Caco-2 (cell line): ENCODE data around the gene SHE. TPM values are rescaled to one million over a fixed set of nuclear protein-coding genes. Genes with fewer than 3 reads are reported as not detected.

Experiments used
- BruUV-seq: library from RNA; stranded (reverse); fragments of 400-500 nt; replicated peaks from 2 replicates; lab custom pipeline; 2021; lab: Mats Ljungman, UMichigan
- CTCF ChIA-PET: fragments of 300-600 bp; sonication (Branson Sonifier 250); formaldehyde crosslinking; loops from one replicate; lab custom pipeline; 2022; ENCODE audit warnings: antibody characterized with exemption; lab: Charles Lee
- POLR2A ChIA-PET: fragments of 300-600 bp; sonication (Branson Sonifier 250); formaldehyde crosslinking; loops from one replicate; lab custom pipeline; 2022; ENCODE audit warnings: antibody characterized with exemption; lab: Charles Lee
- DNase-seq, 2 experiments: peaks; one replicate each; pipeline versions ENCODE4 v3.0.0 to v3.0.0-alpha.2; 2020 to 2022
- H3K27me3 ChIP-seq: replicated peaks from 2 replicates; pipeline ENCODE4 v1.6.0; 2011; ENCODE audit warnings: low read length; ENCODE audit not compliant: control insufficient read depth, insufficient read depth
- H3K36me3 ChIP-seq: 2 replicates; pipeline ENCODE4 v1.5.1; 2011; ENCODE audit warnings: low read length; ENCODE audit not compliant: control insufficient read depth, insufficient read depth
- H3K4me1 ChIP-seq: fragments of 250-450 bp; sonication (Bioruptor Pico); 2 replicates; pipeline ENCODE4 v1.5.1; 2020; ENCODE audit warnings: mild to moderate bottlenecking
- H3K4me3 ChIP-seq: 2 replicates; pipeline ENCODE4 v1.5.1; 2011; ENCODE audit warnings: low read depth, mild to moderate bottlenecking, control low read depth, low read length
- H3K9me3 ChIP-seq: fragments of 250-450 bp; sonication (Bioruptor Pico); 2 replicates; pipeline ENCODE4 v1.5.1; 2020; ENCODE audit warnings: mild to moderate bottlenecking, moderate library complexity
- H3K27ac Mint-ChIP-seq: one replicate; pipeline ENCODE4 v1.8.0; 2022; ENCODE audit warnings: mixed read lengths; ENCODE audit not compliant: unreplicated experiment
- H3K27me3 Mint-ChIP-seq: one replicate; pipeline ENCODE4 v1.8.0; 2022; ENCODE audit warnings: mixed read lengths; ENCODE audit not compliant: insufficient read depth, unreplicated experiment
- H3K36me3 Mint-ChIP-seq: one replicate; pipeline ENCODE4 v1.8.0; 2022; ENCODE audit warnings: mild to moderate bottlenecking, mixed read lengths; ENCODE audit not compliant: insufficient read depth, unreplicated experiment
- H3K4me1 Mint-ChIP-seq: one replicate; pipeline ENCODE4 v1.8.0; 2022; ENCODE audit warnings: low read depth, mixed read lengths; ENCODE audit not compliant: unreplicated experiment
- H3K4me3 Mint-ChIP-seq: one replicate; pipeline ENCODE4 v1.8.0; 2022; ENCODE audit warnings: mild to moderate bottlenecking, moderate library complexity, mixed read lengths; ENCODE audit not compliant: unreplicated experiment
- H3K9me3 Mint-ChIP-seq: one replicate; pipeline ENCODE4 v1.8.0; 2022; ENCODE audit warnings: mixed read lengths; ENCODE audit not compliant: unreplicated experiment
- intact Hi-C: fragments of 100-400 bp; cut with micrococcal nuclease; formaldehyde crosslinking; loops from one replicate; pipeline ENCODE4 v1.10.0; 2022; ENCODE audit not compliant: unreplicated experiment
- total RNA-seq: library from RNA; stranded (reverse); gene quantifications from 2 replicates; pipeline ENCODE4 v1.2.3, GENCODE V29; 2022
- TF ChIP-seq, protein P1 (sequence below), 2 experiments: fragments of 200-600 bp in 1 of 2; IDR thresholded peaks; 1 replicate in 1 of 2; 2 replicates in 1 of 2; pipeline versions ENCODE4 v1.5.1 to v1.8.0; 2011 to 2022; ENCODE audit warnings: antibody characterized with exemption in 1 of 2, control low read depth in 1 of 2, inconsistent platforms in 1 of 2, low read depth in 1 of 2, low read length in 1 of 2, mild to moderate bottlenecking in 1 of 2, moderate library complexity in 1 of 2; ENCODE audit not compliant: insufficient read depth in 1 of 2, severe bottlenecking in 1 of 2, unreplicated experiment in 1 of 2

SHE gene
- total RNA-seq, 1 experiment from 2014 or later = not detected

DNA sequence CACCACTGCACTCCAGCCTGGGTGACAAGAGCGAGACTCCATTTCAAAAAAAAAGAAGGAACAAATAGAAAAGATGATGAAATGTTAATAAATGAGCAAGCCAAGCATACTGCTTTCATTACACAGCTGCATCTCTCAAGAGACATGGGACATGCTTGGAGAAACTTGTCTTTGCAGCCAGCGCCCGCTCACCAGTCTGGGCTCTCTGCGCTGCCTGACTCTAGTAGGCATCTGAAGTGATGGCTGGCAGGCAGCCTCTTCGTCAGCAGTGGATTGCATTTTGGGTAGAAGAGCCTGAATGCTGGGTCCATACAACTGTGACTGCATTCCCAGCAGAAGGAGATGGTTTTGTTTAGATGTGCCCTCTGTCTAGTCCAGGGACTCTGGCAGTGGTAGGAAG, 49.1 kb downstream of the SHE start:
- Mint-ChIP-seq H3K27me3 (no peaks in the 10 kb centered on the region), H3K4me3 (no peak overlapping the region), H3K36me3 (no peaks in the 10 kb centered on the region), H3K9me3 (no peaks in the 10 kb centered on the region), H3K4me1 (no peaks in the 10 kb centered on the region), H3K27ac (no peak overlapping the region)
- BruUV-seq = no TSS peak
- no peaks in the 10 kb centered on the region for H3K27me3 ChIP-seq
- no peak for DNase-seq
- H3K4me1 ChIP-seq = no peaks in the 10 kb centered on the region
- H3K36me3 ChIP-seq = no peaks in the 10 kb centered on the region
- no peak overlapping the region for H3K4me3 ChIP-seq
- intact Hi-C loops = no loop called here
- TF ChIP-seq, protein P1, sequence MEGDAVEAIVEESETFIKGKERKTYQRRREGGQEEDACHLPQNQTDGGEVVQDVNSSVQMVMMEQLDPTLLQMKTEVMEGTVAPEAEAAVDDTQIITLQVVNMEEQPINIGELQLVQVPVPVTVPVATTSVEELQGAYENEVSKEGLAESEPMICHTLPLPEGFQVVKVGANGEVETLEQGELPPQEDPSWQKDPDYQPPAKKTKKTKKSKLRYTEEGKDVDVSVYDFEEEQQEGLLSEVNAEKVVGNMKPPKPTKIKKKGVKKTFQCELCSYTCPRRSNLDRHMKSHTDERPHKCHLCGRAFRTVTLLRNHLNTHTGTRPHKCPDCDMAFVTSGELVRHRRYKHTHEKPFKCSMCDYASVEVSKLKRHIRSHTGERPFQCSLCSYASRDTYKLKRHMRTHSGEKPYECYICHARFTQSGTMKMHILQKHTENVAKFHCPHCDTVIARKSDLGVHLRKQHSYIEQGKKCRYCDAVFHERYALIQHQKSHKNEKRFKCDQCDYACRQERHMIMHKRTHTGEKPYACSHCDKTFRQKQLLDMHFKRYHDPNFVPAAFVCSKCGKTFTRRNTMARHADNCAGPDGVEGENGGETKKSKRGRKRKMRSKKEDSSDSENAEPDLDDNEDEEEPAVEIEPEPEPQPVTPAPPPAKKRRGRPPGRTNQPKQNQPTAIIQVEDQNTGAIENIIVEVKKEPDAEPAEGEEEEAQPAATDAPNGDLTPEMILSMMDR (IDR thresholded peaks at IDR 0.05; ENCODE audit: insufficient read depth in 1 of 2, low read depth in 1 of 2, low read length in 1 of 2, severe bottlenecking in 1 of 2, unreplicated experiment in 1 of 2) = no peak
- H3K9me3 ChIP-seq = no peaks in the 10 kb centered on the region
- POLR2A ChIA-PET = interaction anchor here (0.7 kb wide), 1 partner anchor 591 kb away, joined by 4 read pairs; no protein-coding TSS in a partner anchor
- CTCF ChIA-PET = no interaction called here

DNA sequence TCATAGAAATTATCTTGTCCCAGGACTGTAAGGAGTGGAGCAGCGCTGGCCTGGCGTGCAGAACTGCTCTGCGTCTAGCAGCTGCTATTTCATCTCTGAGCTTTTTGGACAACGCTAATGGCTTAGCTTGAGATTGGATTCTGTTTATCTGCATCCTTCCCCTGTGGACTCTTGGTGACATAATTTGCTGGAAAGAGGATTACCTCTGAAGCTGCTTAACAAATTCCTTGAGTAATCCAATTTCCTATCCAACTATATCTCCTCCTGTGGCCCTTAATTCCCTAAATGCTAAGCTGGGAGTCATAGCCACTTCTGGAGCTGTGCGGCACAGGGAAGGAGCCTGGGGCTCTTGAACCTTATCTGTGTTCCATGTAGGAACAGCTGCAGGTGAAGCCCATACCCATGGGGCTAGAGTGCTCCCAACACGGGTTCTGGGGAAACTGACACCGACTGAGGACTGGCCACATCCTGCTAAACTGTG, 53.8 kb downstream of the SHE start:
- ChIA-PET POLR2A (no interaction called here), CTCF (interaction anchor here (0.8 kb wide), 1 partner anchor 15 kb away, joined by 3 read pairs; no protein-coding TSS in a partner anchor)
- intact Hi-C loops = no loop called here
- no peak overlapping the region for H3K27ac Mint-ChIP-seq
- H3K9me3 ChIP-seq = no peaks in the 10 kb centered on the region
- no peaks in the 10 kb centered on the region for H3K27me3 Mint-ChIP-seq
- no peak overlapping the region for H3K4me3 ChIP-seq
- no peak for DNase-seq
- H3K4me1 Mint-ChIP-seq = no peaks in the 10 kb centered on the region
- H3K4me3 Mint-ChIP-seq = no peak overlapping the region
- H3K36me3 Mint-ChIP-seq = no peaks in the 10 kb centered on the region
- no peaks in the 10 kb centered on the region for H3K36me3 ChIP-seq
- TF ChIP-seq, protein P1 (IDR thresholded peaks at IDR 0.05; ENCODE audit: insufficient read depth in 1 of 2, low read depth in 1 of 2, low read length in 1 of 2, severe bottlenecking in 1 of 2, unreplicated experiment in 1 of 2) = no peak
- H3K4me1 ChIP-seq = no peaks in the 10 kb centered on the region
- H3K27me3 ChIP-seq = no peaks in the 10 kb centered on the region
- BruUV-seq = no TSS peak
- no peaks in the 10 kb centered on the region for H3K9me3 Mint-ChIP-seq

DNA sequence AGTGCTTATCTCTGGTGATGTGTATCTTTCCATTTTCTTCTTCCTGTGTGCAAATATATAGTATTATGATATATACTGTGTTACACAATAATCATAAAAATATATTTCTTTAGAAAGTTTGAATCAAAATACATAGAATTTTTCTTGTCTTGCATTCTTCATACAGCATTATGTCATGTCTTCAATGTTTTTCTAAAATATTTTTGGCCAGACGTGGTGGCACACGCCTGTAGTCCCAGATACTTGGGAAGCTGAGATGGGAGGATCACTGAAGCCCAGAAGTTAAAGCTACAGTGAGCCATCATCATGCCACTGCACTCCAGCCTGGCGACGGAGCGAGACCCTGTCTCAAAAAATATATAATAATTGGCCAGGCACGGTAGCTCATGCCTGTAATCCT, 55.4 kb downstream of the SHE start:
- no peak for DNase-seq
- Mint-ChIP-seq H3K4me1 (no peaks in the 10 kb centered on the region), H3K9me3 (no peaks in the 10 kb centered on the region), H3K27ac (no peak overlapping the region), H3K27me3 (no peaks in the 10 kb centered on the region), H3K4me3 (no peak overlapping the region), H3K36me3 (no peaks in the 10 kb centered on the region)
- ChIA-PET CTCF (no interaction called here), POLR2A (interaction anchor here (0.8 kb wide), 1 partner anchor 11 kb away, joined by 3 read pairs; no protein-coding TSS in a partner anchor)
- Histone ChIP-seq H3K9me3 (no peaks in the 10 kb centered on the region), H3K4me3 (no peak overlapping the region), H3K36me3 (no peaks in the 10 kb centered on the region), H3K4me1 (no peaks in the 10 kb centered on the region), H3K27me3 (no peaks in the 10 kb centered on the region)
- no TSS peak for BruUV-seq
- intact Hi-C loops = no loop called here
- TF ChIP-seq, protein P1 (IDR thresholded peaks at IDR 0.05; ENCODE audit: insufficient read depth in 1 of 2, low read depth in 1 of 2, low read length in 1 of 2, severe bottlenecking in 1 of 2, unreplicated experiment in 1 of 2) = no peak
